CMK (cell line): ENCODE data around the gene TTC19.
"Not testable (repeated sequence)": the region's sequence is repeated elsewhere in the genome, so short reads cannot be mapped to it uniquely, and the experiment has no call there.

Experiments
- DNase-seq: peaks from one replicate; pipeline ENCODE4 v3.0.0-alpha.2; 2010; ENCODE audit warnings: low read depth

Gene TTC19

DNA sequence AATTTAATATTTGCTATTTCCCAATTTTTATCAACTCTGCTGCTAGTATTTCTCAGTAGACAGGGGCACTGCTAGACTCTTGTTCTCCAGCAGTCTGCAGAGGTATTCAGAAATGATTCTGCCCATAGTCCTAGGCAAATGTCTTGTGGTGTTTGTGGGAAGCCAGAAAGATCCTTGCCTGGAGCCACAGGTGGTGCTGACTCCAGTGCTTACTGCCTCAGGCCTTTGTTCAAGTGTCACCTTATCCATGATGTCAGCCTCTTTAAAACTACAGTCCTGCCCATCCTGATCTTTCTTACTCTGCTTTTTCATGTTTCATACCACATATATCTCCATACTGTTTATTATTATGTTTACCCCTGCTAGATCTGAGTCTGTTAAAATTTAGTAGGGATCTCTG is 26.6 kb upstream of the TTC19 start:
- DNase-seq: no peak

DNA sequence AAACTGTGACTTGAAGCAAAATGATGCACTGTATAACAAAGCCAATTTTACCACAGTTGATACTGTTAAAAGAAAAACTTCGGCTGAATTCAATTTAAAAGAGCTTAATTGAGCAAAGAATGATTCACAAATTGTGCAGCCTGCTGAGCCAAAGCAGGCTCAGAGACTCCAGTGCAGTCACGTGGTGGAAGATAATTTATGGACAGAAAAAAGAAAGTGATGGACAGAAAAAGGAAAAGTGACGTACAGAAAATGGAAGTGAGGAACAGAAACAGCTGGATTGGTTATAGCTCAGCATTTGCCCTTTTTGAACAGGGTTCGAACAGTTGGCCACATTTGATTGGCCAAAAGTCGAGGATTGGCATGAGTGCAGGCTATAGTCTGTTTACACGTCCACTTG is 25.8 kb upstream of the TTC19 start:
- DNase-seq: no peak

- no peak for DNase-seq
Measured at GRCh38 chr17:15977894-15978293, 21.7 kb upstream of the TTC19 start.

DNA sequence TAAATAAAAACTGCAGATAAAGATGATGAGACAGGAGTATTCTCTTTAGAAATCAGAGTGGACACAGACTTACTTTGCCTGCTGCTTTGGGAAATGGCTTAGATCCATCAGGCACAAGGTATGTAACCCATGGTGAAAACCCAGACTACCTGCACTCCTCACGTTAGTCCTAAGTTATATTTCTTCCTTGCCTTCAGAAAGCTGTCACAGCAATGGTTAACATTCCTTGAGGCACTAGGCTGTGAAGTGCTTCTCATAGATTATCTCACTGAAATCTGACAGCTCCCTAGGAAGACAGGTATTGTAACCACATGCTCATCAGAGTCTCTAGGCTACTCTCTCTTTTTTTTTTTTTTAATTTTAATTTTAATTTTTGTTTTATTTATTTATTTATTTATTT is 21.0 kb upstream of the TTC19 start:
- DNase-seq: no peak

GRCh38 chr17:15979013-15979412 is 20.6 kb upstream of the TTC19 start:
- not testable (repeated sequence) for DNase-seq

DNA sequence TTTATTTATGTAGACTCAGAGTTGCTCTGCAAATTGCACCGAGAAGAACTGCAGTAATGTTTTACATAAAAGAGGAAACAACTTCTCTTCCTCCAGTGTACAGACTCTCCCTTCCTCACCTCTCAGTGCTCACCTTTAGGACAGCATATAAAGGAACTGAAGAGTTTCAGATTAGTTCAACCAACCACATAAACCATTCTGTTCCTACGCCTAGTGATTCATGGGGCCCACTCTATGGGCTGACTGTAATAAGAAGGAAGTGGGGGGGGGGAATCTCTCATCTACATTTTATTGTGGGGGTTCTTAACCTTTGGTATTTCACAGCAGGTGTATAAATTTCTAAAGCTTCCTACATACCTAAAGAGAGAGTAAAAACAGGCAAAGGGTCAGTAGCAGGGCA is 18.4 kb upstream of the TTC19 start:
- DNase-seq: no peak

DNA sequence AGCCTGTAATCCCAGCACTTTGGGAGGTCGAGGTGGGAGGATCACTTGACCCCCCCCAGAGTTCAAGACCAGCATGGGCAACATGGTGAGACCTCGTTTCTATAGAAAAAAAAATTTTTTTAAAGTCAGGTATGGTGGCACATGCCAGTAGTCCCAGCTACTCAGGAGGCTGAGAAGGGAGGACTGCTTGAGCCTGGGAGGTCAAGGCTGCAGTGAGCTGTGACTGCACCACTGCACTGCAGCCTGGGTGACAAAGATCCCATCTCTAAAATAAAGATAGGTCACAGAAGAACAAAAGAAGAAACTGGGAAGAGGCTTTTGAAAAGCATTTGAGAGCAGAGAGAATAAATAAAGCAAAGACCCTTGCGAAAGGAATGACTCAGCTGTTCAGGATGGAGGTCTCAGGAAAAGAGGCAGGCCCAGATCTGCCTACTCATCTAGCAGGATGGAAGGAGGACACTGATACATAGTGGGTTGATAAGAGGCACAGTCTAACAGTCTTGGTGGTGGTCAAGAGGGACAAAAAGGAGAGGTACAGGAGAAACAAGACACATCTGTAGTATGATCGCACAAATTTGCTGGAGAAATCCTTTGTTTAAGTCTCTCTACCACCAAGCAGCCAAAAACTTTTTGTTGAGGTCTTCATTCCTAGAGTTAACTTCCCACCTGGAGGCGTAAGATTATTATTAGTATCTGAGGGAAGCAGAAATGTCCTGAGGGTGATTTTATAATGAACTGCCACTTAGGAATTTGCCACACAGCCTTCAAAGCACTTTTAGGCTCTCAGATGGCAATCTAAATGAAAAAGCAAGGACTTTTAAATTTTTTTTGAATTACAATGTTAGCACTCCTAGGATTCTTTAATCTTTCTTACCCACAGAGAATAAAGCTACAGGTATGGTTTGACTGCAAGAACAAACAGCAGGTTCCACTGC is 17.7 kb upstream of the TTC19 start:
- peak; percentile 69 for DNase-seq

DNA sequence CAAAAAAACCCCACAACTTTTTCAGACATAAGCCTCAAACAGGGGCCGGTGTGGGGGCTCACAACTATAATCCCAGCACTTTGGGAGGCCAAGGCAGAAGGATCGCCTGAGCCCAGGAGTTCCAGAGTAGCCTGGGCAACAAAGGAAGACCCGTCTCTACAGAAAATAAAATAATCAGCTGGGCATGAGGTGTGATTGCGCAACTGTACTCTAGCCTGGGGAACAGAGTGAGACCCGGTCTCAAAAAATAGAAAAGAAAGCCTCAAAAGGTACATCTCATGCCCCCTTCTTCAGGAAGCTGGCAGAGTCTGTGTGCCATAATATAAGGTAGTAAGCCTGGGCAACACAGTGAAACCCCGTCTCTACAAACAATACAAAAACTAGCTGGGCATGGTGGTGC is 3.3 kb upstream of the TTC19 start:
- DNase-seq: no peak

DNA sequence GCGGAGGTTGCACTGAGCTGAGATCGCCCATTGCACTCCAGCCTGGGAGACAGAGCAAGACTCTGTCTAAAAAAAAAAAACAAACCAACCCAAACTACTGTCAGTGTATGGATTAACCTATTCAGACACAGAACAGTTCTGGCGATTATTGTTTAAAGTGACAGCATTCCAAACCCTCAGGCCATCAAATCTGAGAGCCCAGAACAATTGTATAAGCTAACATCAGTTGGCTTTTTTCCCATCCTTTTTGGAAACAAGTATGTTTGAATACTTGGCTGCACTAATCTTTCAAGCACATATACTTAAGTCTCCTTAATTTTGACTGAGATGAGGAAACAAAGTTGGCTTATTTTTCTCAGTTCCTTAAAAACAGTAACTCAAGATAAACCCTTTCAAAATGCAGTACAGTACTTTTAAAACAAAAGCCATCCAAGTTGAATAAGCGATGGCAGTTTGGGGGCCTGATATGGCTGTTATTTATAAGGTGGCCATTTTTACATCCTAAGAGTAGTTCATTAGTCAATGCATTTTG is 1.5 kb upstream of the TTC19 start:
- no peak for DNase-seq

- no peak for DNase-seq
Measured at GRCh38 chr17:15999974-16000827, 577 bp downstream of the TTC19 start.

DNA sequence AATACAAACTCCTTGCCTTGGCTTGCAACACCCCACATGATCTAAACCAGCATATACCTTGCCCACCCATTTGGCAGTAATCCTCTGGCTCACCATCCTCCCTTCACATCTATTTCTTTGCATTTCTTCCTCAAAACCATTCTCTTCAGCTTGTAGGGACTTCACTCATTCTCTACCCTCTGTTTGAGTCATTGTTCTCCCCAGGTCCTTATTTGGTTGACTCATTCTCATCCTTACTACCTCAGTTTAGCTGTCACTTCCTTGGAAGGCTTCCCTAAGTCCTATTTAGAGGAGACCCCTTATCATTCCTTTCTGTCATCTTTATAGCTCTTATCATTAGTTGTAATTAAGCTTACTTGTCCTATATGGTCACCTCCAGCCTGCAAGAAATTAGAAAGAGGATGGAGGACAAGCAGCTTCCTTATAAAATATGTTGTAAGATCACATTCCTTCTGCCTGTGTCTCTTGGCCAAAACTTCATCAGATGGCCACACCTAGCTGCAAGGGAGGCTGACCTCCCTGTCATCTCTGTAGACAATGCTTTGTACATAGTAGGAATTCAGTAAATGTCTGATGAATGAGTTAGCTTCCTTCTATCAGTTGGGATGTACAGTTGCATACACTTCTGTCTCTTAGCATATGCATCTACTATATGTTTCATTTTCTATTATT is 1.7 kb downstream of the TTC19 start:
- DNase-seq: no peak

DNA sequence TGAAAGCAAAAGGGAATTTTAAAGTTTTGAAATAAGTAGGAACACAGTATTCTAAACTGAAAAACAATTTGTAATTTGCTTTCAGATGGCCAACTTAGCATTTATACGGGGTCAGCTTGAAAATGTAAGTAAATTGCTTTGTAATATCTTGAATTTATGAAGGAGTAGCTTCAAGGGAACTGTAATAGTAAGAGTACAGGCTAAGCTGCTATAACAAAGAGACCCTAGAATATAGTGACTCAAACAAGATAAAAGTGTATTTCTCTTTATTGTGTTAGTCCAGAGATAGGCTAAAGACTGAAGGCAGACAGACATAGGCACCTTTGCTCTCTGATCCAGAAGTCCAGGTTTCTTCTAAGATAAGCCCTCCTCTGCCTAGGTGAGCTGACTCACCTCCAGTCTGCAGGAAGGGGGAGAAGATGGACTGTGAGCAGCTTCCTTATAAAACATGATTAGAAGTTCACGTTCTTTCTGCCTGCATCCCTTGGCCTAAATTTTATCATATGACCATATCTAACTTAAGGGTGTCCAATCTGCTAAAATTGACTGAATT is 3.2 kb downstream of the TTC19 start:
- no peak for DNase-seq

GRCh38 chr17:16003841-16004240 is 4.2 kb downstream of the TTC19 start:
- no peak for DNase-seq

DNA sequence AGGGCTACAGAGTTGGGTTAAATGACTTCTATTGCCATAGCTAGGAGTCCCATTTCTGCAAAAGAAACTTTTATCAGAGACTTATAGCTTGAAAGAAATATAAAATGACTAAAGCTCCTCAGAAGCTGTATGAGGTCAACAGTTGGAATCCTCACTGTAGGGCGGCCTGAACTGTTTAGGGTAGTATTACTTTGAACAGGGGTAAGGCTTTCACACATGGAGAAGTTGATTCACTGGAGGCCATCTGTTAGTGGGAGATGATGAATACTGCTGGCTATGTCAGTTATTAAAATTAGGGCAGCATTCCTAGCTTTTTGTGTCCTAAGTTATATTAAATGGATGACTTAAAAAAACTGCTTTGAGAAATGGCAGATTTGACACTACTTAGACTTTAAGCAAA is 6.0 kb downstream of the TTC19 start:
- DNase-seq: no peak

- no peak for DNase-seq
Measured at GRCh38 chr17:16007439-16007838, 7.8 kb downstream of the TTC19 start.

DNA sequence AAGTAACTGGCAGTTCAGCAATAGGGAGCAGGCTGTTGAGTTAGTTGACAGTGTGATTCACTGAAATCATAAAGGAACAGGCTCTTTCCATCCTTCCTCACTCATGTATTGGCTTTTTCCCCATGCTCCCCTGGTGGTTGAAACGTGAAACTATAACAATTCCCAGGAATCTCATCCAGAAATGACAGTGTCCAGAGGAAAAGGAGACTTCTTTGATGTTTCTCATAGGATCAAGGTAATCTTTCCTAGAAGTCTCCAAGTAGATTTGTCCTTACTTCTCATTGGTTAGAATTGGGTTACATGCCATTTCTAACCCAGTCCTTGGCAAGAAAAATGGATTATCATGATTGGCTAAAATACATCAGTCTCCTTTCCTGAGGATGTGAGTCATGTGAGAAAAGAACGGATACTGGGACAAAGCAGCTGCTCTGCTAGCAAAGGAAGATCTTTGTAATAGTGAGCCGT is 14.4 kb downstream of the TTC19 start:
- DNase-seq: no peak

DNA sequence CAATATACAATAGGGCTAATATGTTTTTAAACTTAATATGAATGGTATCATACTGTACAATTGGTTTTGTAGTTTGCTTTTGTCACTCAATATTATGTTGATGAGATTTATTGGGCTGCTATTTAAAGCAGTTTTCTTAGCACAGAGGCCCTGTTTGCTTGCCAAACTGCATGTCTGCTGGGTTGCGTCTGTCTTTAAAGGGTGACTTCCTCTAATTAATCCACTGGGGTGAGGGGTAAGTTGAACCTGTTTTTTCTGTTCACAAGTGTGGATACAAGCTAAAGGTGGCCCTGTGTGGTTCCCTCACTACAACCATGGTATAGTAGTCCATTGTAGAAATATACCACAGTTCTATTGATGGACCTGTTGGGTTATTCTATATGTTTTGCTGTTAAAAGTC is 19.7 kb downstream of the TTC19 start:
- DNase-seq: no peak

GRCh38 chr17:16023881-16024280 is 24.3 kb downstream of the TTC19 start:
- no peak for DNase-seq

GRCh38 chr17:16025202-16025601 is 25.6 kb downstream of the TTC19 start:
- DNase-seq: no peak

DNA sequence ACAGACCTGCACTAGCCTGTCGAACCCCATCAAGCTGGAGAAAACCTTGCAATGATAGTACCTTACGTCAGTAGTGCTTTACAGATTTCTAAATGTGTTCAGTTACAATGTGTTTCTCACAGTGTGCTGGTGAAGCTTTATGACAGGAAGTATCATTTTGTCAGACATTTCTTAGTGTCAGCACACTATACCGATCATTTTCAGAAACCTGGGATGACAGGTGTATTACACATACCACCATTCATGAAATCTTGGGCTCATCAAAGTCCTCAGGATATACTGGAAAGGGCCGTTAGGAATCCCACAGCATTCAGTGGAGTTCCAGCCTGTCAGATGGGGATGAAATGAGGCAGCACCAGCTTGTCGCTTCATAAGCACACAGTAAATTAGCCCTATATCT is 27.3 kb downstream of the TTC19 start:
- no peak for DNase-seq

DNA sequence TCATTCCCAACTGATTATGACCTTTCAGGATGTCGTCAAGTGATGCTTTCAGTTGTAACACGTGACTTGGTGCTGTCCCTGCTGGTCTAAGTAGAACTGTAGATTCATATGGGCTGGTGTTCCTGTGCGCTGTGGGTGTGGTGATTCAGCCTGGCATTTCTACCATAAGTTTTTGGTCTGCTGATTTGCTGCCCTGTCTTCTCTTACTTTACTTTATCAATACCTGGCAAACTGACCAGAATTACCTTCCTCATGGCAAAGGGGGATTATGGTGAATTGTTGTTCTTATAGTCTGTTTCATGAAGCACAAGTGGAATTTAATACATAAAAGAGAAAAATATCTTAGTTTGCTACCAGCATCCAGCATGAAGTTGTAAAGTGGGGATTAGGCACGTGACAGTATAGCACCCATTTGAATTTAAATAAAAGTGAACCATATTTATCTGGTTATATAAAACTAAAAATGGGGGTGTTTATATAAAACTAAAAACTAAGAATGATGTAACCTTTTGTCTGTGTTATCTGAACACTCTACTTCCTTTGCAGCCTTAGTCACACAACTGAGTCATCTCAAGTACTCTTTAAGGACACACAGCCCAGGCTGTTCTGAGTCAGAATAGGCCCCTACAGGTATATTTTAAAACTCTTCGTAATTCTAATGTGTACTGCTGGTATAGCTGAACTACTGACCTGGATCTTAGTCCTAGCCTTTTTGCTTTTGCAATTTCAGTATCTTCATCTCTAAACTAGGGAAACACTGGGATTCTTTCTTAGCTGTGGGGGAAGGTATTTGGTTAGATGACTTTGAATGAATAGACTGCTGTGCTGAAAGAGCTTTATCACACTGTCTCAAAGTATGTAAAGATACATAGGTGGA is 28.3 kb downstream of the TTC19 start:
- DNase-seq: no peak
